HEK293T (cell line): ENCODE measurements around the gene BABAM1.
"Not testable (repeated sequence)": the region's sequence is repeated elsewhere in the genome, so short reads cannot be mapped to it uniquely, and the experiment has no call there.

Source experiments
- ARNT ChIP-seq: fragments of 450-650 bp; IDR thresholded peaks from 2 replicates; pipeline ENCODE4 v1.6.1; 2017; ENCODE audit warnings: mild to moderate bottlenecking
- BHLHE40 ChIP-seq: fragments of 450-650 bp; IDR thresholded peaks from 2 replicates; pipeline ENCODE4 v1.6.1; 2016; ENCODE audit warnings: mild to moderate bottlenecking, moderate library complexity, borderline replicate concordance
- FOXA1 ChIP-seq: fragments of 450-650 bp; IDR thresholded peaks from 2 replicates; pipeline ENCODE4 v1.6.1; 2016; ENCODE audit warnings: mild to moderate bottlenecking
- PKNOX1 ChIP-seq: fragments of 450-650 bp; IDR thresholded peaks from 2 replicates; pipeline ENCODE4 v1.6.1; 2016
- SUZ12 ChIP-seq: fragments of 450-650 bp; IDR thresholded peaks from 2 replicates; pipeline ENCODE4 v1.6.1; 2016; ENCODE audit warnings: mild to moderate bottlenecking
- TARDBP ChIP-seq: fragments of 450-650 bp; IDR thresholded peaks from 2 replicates; pipeline ENCODE4 v1.6.1; 2016
- ZNF384 ChIP-seq: fragments of 450-650 bp; IDR thresholded peaks from 2 replicates; pipeline ENCODE4 v1.6.1; 2016

GRCh38 chr19:17295551-17295950, 28.3 kb downstream of the BABAM1 start:
- not testable (repeated sequence) for TF ChIP-seq SUZ12, FOXA1, PKNOX1, ZNF384, ARNT, TARDBP, BHLHE40
